NB4 (cell line): Measurements from ENCODE around the gene DKK3.

Experiments used
- DNase-seq: peaks from one replicate; pipeline ENCODE4 v3.0.0; 2010; ENCODE audit warnings: low read depth
- H3K4me3 ChIP-seq: one replicate; pipeline ENCODE4 v1.5.1; 2011; ENCODE audit warnings: mild to moderate bottlenecking, low read depth, low read length, moderate library complexity
- CTCF ChIP-seq: IDR thresholded peaks from one replicate; pipeline ENCODE4 v1.5.1; 2012; ENCODE audit warnings: low read depth, low read length
- MYC ChIP-seq: IDR thresholded peaks from 2 replicates; pipeline ENCODE4 v1.6.1; 2011; ENCODE audit warnings: low read depth, low read length
- POLR2A ChIP-seq: IDR thresholded peaks from 2 replicates; pipeline ENCODE4 v1.6.1; 2011; ENCODE audit warnings: mild to moderate bottlenecking; ENCODE audit not compliant: insufficient read length; ENCODE audit errors: extremely low read depth
- TF ChIP-seq, protein P1 (sequence below): IDR thresholded peaks from 2 replicates; pipeline ENCODE4 v1.6.1; 2011; ENCODE audit warnings: low read depth, low read length

Gene DKK3

GRCh38 chr11:11966354-11966741 lies 42.1 kb downstream of the DKK3 start:
- no peak overlapping the region for H3K4me3 ChIP-seq
- TF ChIP-seq, protein P1, sequence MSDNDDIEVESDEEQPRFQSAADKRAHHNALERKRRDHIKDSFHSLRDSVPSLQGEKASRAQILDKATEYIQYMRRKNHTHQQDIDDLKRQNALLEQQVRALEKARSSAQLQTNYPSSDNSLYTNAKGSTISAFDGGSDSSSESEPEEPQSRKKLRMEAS, result no peak
- TF ChIP-seq MYC (no peak), POLR2A (no peak), CTCF (no peak)
- no peak for DNase-seq

DNA sequence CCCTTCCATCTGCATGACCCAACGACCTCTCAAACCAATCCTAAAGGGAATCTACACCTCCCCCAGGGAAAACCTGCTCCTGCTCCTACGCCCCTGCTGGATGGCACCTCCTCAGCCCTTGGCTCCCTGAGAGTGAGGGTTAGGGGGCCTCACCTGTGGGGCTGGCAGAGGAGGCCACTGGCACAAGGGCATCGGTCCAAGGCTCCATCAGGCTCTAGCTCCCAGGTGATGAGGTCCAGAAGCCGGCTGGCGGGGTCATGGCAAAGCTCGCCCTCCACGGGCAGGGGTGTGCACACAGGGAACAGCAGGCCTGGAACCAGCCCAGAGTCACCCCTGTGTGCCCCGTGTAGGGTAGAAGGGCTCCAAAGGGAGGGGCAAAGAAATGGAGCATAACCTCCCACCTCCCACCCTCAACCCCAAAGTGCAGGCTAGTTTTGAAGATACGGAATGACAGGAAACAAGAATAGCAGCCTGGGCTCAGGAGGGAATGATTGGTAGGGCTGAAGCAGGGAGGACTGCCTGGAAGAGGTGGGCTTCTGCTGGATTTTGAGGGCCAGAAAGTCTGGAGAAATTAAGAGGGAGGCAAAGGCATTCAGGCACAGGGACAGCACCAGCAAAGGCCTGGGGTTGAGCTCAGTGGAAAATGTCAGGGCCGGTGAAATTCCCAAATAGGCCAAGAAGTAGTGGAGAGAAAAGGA lies 42.6 kb downstream of the DKK3 start:
- DNase-seq, result no peak
- TF ChIP-seq POLR2A, result no peak
- H3K4me3 ChIP-seq, result no peak overlapping the region

- H3K4me3 ChIP-seq, result no peak overlapping the region
- no peak for DNase-seq
- no peak for TF ChIP-seq POLR2A
- TF ChIP-seq, protein P1, result no peak
- no peak for TF ChIP-seq MYC
- TF ChIP-seq CTCF, result no peak
Observed at GRCh38 chr11:11965192-11965591, 43.2 kb downstream of the DKK3 start.

DNA sequence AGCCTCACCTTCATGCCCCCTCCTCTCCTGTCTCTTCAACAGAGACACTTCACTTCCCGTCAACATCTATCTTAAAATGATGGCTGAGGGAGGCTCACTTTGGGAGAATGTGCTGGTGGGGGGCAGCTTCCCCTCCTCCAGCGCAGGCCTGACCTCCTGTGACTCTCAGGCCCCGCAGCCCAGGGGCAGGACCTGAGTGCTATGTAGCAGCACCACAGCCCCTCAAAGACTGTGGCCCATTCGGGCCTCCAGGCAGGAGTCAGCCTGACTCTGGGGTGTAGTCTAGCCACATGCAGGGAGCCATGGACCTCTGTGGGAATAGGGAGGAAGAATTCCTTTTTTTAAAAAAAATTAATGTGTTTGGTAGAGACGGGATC lies 43.7 kb downstream of the DKK3 start:
- no peak for TF ChIP-seq MYC
- TF ChIP-seq, protein P1, result no peak
- no peak for TF ChIP-seq CTCF
- no peak for TF ChIP-seq POLR2A
- DNase-seq, result no peak
- no peak overlapping the region for H3K4me3 ChIP-seq

DNA sequence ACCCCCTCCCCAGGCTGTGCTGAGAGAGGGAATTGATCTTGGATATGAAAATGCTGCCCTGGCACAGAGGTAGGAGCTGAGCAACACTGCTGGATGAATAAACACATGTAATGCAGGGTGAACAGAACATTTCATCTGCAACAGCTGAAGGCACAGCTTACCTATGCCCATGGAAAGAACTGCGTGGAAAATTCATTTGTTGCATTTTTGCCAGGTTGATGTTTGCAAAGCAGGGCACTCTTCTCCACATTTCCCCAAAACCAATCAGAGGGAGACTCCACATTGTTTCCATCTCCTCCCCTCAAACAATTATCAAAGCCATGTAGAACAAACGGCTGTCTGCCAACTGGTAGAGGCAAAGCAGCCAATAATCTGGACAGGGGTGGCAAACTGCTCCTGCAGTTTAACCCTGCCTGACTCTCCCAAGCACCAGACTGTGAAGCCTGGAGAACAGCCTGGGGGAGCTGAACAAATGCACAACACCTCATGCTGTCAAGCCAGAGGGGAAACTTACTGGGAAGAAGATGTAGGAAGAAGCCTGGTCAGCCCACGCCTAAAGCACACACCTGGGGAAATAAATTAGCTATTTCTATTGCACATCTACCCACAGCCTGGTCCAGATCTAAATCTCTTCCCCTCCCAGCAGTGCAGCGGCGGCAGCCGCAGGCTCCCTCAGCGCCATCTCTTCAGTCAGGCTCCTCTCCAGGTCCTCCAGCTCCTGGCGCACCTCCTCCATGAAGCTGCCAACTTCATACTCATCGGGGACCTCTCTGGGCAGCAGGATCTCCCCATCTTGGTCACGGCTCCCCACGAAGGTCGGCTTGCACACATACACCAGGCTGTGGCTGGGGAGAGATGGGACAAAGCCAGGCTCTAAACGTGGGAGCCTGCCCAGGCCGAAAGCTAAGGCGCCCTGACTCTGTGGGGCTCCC lies 44.3 kb downstream of the DKK3 start:
- TF ChIP-seq CTCF (no peak), POLR2A (no peak), MYC (no peak)
- TF ChIP-seq, protein P1, result no peak

GRCh38 chr11:11963067-11963466 lies 45.4 kb downstream of the DKK3 start:
- DNase-seq, result no peak
- H3K4me3 ChIP-seq, result no peak overlapping the region
- TF ChIP-seq CTCF (no peak), POLR2A (no peak), MYC (no peak)
- TF ChIP-seq, protein P1, result no peak

More for the DNA sequence above, 44.3 kb downstream of the DKK3 start:
- no peak for DNase-seq
- H3K4me3 ChIP-seq, result no peak overlapping the region
